ENCODE data around the gene GRHL1. TPM values are rescaled to one million over a fixed set of nuclear protein-coding genes. Genes with fewer than 3 reads are reported as not detected.

Gene GRHL1
- total and polyA plus RNA-seq, 2 donors, result 2.8 to 15.9 TPM

DNA sequence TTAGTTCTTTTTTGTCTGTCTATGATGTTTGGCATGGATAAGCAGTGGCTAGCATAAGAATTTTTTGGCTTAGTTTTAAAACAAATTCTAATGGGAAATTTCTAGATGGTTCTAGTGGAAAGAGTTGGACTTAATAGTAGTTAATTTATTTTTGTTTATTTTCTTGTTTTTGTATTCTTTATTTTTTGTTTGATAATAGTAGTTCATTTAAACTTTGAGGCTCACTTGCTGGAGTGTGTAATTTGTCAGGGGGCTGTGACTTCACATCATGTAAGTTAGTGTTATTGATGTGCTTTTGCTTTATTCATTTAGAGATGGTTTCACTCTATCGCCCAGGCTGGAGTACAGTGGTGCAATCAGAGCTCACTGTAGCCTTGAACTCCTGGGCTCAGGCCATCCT, 48.2 kb downstream of the GRHL1 start:
- Histone ChIP-seq H3K4me1 (ENCODE audit: insufficient read depth) (no peaks in the 10 kb centered on the region), H3K36me3 (ENCODE audit: insufficient read depth) (no peaks in the 10 kb centered on the region), H3K27ac (ENCODE audit: low read depth) (no peak overlapping the region), H3K4me3 (ENCODE audit: low read depth, low read length) (no peak overlapping the region)
- no peak for DNase-seq (ENCODE audit: extremely low spot score)
- WGBS, result 93% methylated on average over 1 of the region's 1 CpG

DNA sequence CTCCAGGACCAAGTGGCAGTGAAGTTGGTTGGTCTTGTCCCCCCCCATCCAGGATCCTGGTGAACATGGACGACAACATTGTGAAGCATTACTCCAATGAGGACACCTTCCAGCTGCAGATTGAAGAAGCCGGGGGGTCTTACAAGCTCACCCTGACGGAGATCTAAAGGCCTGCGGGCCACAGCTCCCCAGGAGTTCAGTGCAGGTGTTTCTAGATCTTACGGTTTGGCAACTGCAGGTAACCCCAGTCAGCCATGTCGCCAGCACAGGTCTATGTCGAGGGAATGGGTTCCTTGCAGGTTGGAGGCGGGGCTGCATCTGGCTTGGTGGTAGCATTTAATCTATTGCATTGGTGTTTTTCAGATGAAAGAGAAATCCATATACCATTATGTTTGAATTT, 49.0 kb downstream of the GRHL1 start:
- WGBS, result 95% methylated on average over 8 of the region's 8 CpGs
- H3K4me1 ChIP-seq (ENCODE audit: insufficient read depth), result no peaks in the 10 kb centered on the region
- no peaks in the 10 kb centered on the region for H3K36me3 ChIP-seq (ENCODE audit: insufficient read depth)
- no peak overlapping the region for H3K4me3 ChIP-seq (ENCODE audit: low read depth, low read length)
- no peak overlapping the region for H3K27ac ChIP-seq (ENCODE audit: low read depth)
- no peak for DNase-seq (ENCODE audit: extremely low spot score)

DNA sequence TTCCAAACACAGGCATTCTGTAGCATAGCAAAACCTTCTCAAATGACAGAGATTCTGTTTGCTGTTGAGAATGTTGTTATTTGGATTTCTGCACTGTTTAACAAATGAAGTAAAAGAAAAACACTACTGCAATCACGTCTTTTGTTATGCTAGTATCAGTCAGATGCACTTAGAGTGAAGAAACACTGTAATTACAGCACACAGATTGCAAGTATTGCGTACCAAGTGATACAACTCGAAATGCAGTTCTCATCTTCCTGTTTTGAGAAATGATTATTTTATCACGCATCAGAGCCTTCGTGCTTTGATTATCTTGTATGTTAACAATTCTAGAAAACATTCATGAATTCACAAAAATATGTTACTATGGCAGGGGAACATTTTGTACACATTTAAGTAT, 50.1 kb downstream of the GRHL1 start:
- Histone ChIP-seq H3K4me1 (ENCODE audit: insufficient read depth) (no peaks in the 10 kb centered on the region), H3K4me3 (ENCODE audit: low read depth, low read length) (no peak overlapping the region), H3K36me3 (ENCODE audit: insufficient read depth) (no peaks in the 10 kb centered on the region), H3K27ac (ENCODE audit: low read depth) (no peak overlapping the region)
- no peak for DNase-seq (ENCODE audit: extremely low spot score)
- 85% methylated on average over 5 of the region's 5 CpGs for WGBS

DNA sequence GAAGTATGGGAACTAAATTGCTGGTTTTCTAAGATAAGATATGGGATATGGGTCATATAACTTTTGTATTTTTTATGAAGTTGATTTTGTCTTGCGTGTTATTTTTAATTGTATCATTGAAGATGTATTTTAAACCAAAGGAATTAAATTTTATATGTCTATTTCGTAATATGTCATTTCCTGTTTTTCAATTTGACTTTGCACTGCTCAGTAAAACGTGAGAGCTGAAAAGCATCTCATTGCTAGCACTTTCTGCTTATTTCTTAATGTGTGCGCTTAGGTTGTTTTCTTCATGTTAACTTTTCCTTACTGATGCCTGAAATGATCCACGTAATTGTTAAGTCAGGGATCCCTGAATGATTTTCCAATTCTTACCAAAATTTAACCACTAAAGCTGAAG, 50.6 kb downstream of the GRHL1 start:
- H3K27ac ChIP-seq (ENCODE audit: low read depth), result no peak overlapping the region
- no peak for DNase-seq (ENCODE audit: extremely low spot score)
- no peaks in the 10 kb centered on the region for H3K4me1 ChIP-seq (ENCODE audit: insufficient read depth)
- H3K4me3 ChIP-seq (ENCODE audit: low read depth, low read length), result no peak overlapping the region
- WGBS, result 87% methylated on average over 5 of the region's 5 CpGs
- H3K36me3 ChIP-seq (ENCODE audit: insufficient read depth), result no peaks in the 10 kb centered on the region

- Histone ChIP-seq H3K36me3 (ENCODE audit: insufficient read depth) (no peaks in the 10 kb centered on the region), H3K4me1 (ENCODE audit: insufficient read depth) (no peaks in the 10 kb centered on the region), H3K27ac (ENCODE audit: low read depth) (no peak overlapping the region), H3K4me3 (ENCODE audit: low read depth, low read length) (no peak overlapping the region)
- WGBS, result 92% methylated on average over 9 of the region's 9 CpGs
- DNase-seq (ENCODE audit: extremely low spot score), result no peak
Measured at GRCh38 chr2:10002681-10003080, 51.2 kb downstream of the GRHL1 start.

DNA sequence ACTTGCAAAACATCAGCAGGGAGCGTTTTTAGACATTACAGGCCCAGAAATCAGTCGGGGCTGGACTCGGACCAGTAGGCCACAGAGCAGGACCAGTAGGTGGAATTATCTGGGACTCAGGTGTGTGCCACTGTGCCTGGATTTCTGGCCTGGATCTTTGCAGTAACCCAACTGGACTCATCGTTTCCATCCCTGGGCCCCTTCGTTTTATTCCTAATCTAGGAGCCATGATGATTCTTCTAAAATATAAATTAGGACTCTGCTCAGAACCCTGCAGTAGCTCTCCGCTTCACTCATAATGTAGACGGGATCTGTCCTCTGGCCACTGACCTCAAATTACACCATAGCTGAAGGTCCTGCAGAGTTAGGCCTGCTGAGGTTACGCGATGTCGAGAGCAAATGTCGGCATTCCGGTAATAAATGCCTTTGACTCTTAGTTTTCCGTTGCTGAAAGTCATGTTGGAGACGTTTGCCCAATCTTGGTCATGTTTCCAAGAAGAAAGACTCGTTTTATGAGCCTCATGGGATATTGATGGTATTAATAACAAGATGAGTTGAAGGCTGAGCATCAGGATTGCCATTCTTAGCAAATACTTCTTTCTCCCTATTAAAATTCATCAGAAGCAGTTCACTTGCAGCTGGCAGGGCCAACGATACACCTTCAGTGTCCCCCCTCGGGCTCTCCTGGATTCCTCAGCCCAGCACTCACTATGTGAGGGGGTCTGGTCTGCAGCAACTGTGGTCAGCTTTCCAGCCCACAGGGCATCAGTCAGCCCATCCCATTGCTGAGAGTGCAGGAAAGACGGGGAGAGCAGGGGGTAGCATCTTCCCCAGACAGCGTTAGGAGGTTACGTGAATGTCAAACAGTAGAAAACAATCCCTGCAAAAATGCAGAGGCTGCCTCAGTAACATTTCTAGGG, 52.0 kb downstream of the GRHL1 start:
- no peaks in the 10 kb centered on the region for H3K4me1 ChIP-seq (ENCODE audit: insufficient read depth)
- no peak for DNase-seq (ENCODE audit: extremely low spot score)
- no peaks in the 10 kb centered on the region for H3K36me3 ChIP-seq (ENCODE audit: insufficient read depth)
- H3K27ac ChIP-seq (ENCODE audit: low read depth), result no peak overlapping the region
- no peak overlapping the region for H3K4me3 ChIP-seq (ENCODE audit: low read depth, low read length)
- WGBS, result 90% methylated on average over 20 of the region's 20 CpGs

- Histone ChIP-seq H3K4me3 (ENCODE audit: low read depth, low read length) (no peak overlapping the region), H3K4me1 (ENCODE audit: insufficient read depth) (no peaks in the 10 kb centered on the region), H3K27ac (ENCODE audit: low read depth) (no peak overlapping the region), H3K36me3 (ENCODE audit: insufficient read depth) (no peaks in the 10 kb centered on the region)
- WGBS, result 94% methylated on average over 5 of the region's 5 CpGs
- DNase-seq (ENCODE audit: extremely low spot score), result no peak
Measured at GRCh38 chr2:10004401-10004800, 52.9 kb downstream of the GRHL1 start.

GRCh38 chr2:10004836-10005235, 53.3 kb downstream of the GRHL1 start:
- 97% methylated on average over 3 of the region's 3 CpGs for WGBS
- Histone ChIP-seq H3K36me3 (ENCODE audit: insufficient read depth) (no peaks in the 10 kb centered on the region), H3K27ac (ENCODE audit: low read depth) (no peak overlapping the region), H3K4me3 (ENCODE audit: low read depth, low read length) (no peak overlapping the region), H3K4me1 (ENCODE audit: insufficient read depth) (no peaks in the 10 kb centered on the region)
- DNase-seq (ENCODE audit: extremely low spot score), result no peak

GRCh38 chr2:10005461-10006235, 54.2 kb downstream of the GRHL1 start:
- 97% methylated on average over 17 of the region's 17 CpGs for WGBS
- Histone ChIP-seq H3K36me3 (ENCODE audit: insufficient read depth) (no peaks in the 10 kb centered on the region), H3K4me1 (ENCODE audit: insufficient read depth) (no peaks in the 10 kb centered on the region), H3K27ac (ENCODE audit: low read depth) (no peak overlapping the region), H3K4me3 (ENCODE audit: low read depth, low read length) (no peak overlapping the region)
- DNase-seq (ENCODE audit: extremely low spot score), result no peak

DNA sequence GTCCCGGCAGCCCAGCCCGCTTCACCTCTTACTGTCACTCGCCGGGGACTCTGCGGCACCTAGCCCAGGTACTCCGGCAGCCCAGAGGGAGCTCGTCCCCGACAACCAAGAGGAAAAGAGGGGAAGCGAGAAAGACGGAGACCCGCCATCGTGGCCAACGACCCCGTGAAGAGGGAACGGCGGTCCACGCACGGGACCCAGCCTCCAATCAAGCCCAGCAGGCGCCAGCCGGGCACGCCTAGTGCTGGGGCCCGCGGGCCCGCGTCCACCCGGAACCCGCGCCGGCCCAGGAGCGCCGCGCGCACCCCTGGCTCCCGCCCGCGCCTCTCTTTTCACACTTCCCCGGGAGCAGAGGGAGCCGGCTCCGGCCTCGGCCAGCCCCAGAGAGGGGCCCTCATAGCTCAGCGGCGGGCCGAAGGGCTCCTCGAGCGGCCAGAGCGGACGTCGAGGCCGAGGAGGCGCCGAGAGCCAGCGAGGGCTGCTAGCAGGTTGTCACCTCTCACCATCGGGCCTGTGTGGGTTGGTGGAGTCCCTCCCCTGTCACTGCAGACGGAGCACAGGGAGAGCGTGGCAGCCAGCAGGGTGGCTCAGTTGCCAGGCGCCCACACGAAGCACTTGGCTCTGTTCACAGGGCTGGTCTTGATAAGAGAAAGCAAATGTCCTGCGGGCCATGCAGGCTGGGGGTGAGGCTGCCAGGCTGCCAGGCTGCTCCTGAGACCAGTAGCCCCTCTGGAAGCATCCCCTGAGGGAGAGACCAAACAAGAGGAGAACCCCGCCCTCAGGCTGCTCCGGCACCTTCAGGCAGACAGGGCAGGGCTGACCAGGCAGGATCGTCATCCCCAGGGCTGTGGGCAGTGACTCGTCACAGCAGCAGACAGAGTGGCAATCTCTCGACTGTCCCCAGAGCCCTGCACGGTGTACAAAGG, 55.0 kb downstream of the GRHL1 start:
- no peak for DNase-seq (ENCODE audit: extremely low spot score)
- 44% methylated on average over 64 of the region's 64 CpGs for WGBS
- Histone ChIP-seq H3K4me3 (ENCODE audit: low read depth, low read length) (no peak overlapping the region), H3K36me3 (ENCODE audit: insufficient read depth) (no peaks in the 10 kb centered on the region), H3K4me1 (ENCODE audit: insufficient read depth) (no peaks in the 10 kb centered on the region), H3K27ac (ENCODE audit: low read depth) (no peak overlapping the region)

DNA sequence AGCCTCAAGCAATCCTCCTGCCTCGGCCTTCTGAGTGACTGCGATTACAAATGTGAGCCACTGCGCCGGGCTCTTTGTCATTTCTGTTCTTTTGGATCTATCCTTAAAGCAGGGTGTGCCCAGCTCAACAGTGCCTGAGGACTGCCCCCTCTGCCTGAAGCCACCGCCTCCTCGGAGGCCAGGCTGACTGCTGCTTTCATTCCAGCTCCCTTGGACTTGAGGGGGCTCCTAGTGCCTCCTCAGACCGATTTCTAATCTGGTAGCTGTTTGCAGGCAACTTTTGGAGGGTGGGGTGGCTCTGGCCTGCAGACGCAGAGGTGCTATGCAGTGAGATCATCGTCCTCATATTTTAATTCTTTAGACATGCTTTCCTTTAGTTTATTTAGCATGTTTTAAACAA, 55.9 kb downstream of the GRHL1 start:
- no peak overlapping the region for H3K4me3 ChIP-seq (ENCODE audit: low read depth, low read length)
- no peak overlapping the region for H3K27ac ChIP-seq (ENCODE audit: low read depth)
- no peak for DNase-seq (ENCODE audit: extremely low spot score)
- 58% methylated on average over 9 of the region's 9 CpGs for WGBS
- no peaks in the 10 kb centered on the region for H3K4me1 ChIP-seq (ENCODE audit: insufficient read depth)
- H3K36me3 ChIP-seq (ENCODE audit: insufficient read depth), result no peaks in the 10 kb centered on the region

DNA sequence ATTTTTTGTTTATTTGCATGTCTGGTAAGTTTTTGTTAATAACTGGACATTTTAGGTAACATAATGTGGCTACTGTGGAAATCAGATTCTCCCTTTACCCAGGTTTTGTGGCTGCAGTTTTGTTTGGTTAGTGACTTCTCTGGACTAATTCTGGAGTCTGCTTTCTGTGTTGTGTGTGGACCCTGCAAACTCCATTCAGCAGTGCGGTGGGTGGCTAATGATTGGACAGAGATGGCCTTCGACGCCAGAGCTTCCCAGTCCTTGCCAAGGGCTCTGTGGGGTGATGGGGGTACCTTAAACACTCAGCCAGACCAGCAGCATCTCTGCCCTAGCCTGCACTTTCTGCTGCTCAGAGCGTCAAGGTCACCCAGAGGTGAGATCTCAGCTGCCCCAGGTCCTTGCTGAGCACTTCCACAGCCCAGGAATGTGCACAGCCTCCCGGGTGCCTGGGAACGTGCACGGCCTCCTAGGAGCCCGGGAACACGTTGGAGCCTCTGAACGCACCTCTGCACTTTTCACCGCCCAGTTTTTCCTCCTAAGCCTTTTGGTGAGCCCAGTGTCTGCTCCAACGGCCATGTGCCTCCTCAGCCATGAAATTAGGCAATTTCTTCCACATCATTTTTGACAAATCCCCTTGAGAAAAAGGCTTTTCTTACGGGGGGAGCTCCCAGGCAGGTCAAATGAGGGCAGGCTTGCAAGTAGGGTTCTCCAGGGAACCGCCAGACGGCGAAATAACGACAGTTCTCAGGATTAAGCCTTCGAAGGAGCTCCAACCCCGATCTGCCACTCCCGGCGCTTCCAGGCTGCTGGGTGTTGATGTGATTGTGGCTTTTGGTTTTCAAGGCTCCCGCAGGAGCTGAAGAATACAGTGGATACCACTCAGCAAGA, 56.7 kb downstream of the GRHL1 start:
- Histone ChIP-seq H3K27ac (ENCODE audit: low read depth) (no peak overlapping the region), H3K4me1 (ENCODE audit: insufficient read depth) (no peaks in the 10 kb centered on the region), H3K4me3 (ENCODE audit: low read depth, low read length) (no peak overlapping the region), H3K36me3 (ENCODE audit: insufficient read depth) (no peaks in the 10 kb centered on the region)
- no peak for DNase-seq (ENCODE audit: extremely low spot score)
- WGBS, result 82% methylated on average over 22 of the region's 22 CpGs

- no peak for DNase-seq (ENCODE audit: extremely low spot score)
- H3K4me3 ChIP-seq (ENCODE audit: low read depth, low read length), result no peak overlapping the region
- no peak overlapping the region for H3K27ac ChIP-seq (ENCODE audit: low read depth)
- 91% methylated on average over 9 of the region's 9 CpGs for WGBS
- H3K36me3 ChIP-seq (ENCODE audit: insufficient read depth), result no peaks in the 10 kb centered on the region
- no peaks in the 10 kb centered on the region for H3K4me1 ChIP-seq (ENCODE audit: insufficient read depth)
Measured at GRCh38 chr2:10008809-10009176, 57.3 kb downstream of the GRHL1 start.

Measured in urinary bladder (tissue), 4 donors.